A673 (cell line): ENCODE measurements around the gene TIGAR. TPM values are rescaled to one million over a fixed set of nuclear protein-coding genes. Genes with fewer than 3 reads are reported as not detected.

Source experiments
- BruUV-seq: library from RNA; stranded (reverse); fragments of 400-500 nt; replicated peaks from 2 replicates; lab custom pipeline; 2021; lab: Mats Ljungman, UMichigan
- CTCF ChIA-PET: fragments of 300-600 bp; sonication (Branson Sonifier 250); formaldehyde crosslinking; loops from one replicate; lab custom pipeline; 2022; ENCODE audit warnings: antibody characterized with exemption; lab: Charles Lee
- POLR2A ChIA-PET: fragments of 300-600 bp; sonication (Branson Sonifier 250); formaldehyde crosslinking; loops from one replicate; lab custom pipeline; 2022; ENCODE audit warnings: antibody characterized with exemption; ENCODE audit not compliant: low non-redundant PET; lab: Charles Lee
- DNase-seq: peaks from one replicate; pipeline ENCODE4 v3.0.0-alpha.2; 2015; ENCODE audit warnings: low spot score
- H3K27ac ChIP-seq: fragments of 200-600 bp; sonication (generic); 2 replicates; pipeline ENCODE4 v1.5.1; 2016; ENCODE audit warnings: mixed run types, low read depth, mild to moderate bottlenecking, mixed read lengths, antibody characterized with exemption, low read length; ENCODE audit not compliant: poor library complexity, severe bottlenecking
- H3K27me3 ChIP-seq: fragments of 200-600 bp; sonication (generic); replicated peaks from 2 replicates; pipeline ENCODE4 v1.6.1; 2017; ENCODE audit warnings: mixed run types, low read depth, mild to moderate bottlenecking, mixed read lengths, antibody characterized with exemption, low read length; ENCODE audit not compliant: insufficient read depth, poor library complexity
- H3K36me3 ChIP-seq: fragments of 200-600 bp; sonication (generic); 2 replicates; pipeline ENCODE4 v1.6.1; 2016; ENCODE audit warnings: mixed run types, mild to moderate bottlenecking, mixed read lengths, antibody characterized with exemption, low read length; ENCODE audit not compliant: insufficient read depth, poor library complexity, severe bottlenecking
- H3K4me1 ChIP-seq: fragments of 200-600 bp; sonication (generic); 2 replicates; pipeline ENCODE4 v1.6.1; 2017; ENCODE audit warnings: mixed run types, mild to moderate bottlenecking, mixed read lengths, antibody characterized with exemption, low read length; ENCODE audit not compliant: insufficient read depth, poor library complexity, severe bottlenecking
- H3K4me3 ChIP-seq: fragments of 200-600 bp; sonication (generic); 2 replicates; pipeline ENCODE4 v1.5.1; 2016; ENCODE audit warnings: low read depth, mixed run types, mild to moderate bottlenecking, mixed read lengths, low read length; ENCODE audit not compliant: poor library complexity, severe bottlenecking
- H3K9me3 ChIP-seq: fragments of 200-600 bp; sonication (generic); 2 replicates; pipeline ENCODE4 v1.6.1; 2016; ENCODE audit warnings: mixed run types, low read depth, mild to moderate bottlenecking, mixed read lengths, antibody characterized with exemption, low read length; ENCODE audit not compliant: poor library complexity, severe bottlenecking
- CTCF ChIP-seq: fragments of 300-800, 200-600 bp; sonication (generic); conservative IDR thresholded peaks from 2 replicates; pipeline ENCODE4 v1.5.1; 2017; ENCODE audit warnings: low read depth, mild to moderate bottlenecking, antibody characterized with exemption, low read length, moderate library complexity, mixed read lengths
- EZH2 ChIP-seq: fragments of 200-600 bp; sonication (generic); IDR thresholded peaks from 2 replicates; pipeline ENCODE4 v1.6.1; 2017; ENCODE audit warnings: borderline replicate concordance, low read depth, mild to moderate bottlenecking, mixed read lengths, antibody characterized with exemption, low read length; ENCODE audit not compliant: poor library complexity, severe bottlenecking
- intact Hi-C: fragments of 100-400 bp; cut with micrococcal nuclease; formaldehyde crosslinking; loops from one replicate; pipeline ENCODE4 v1.10.0; 2022; ENCODE audit not compliant: unreplicated experiment
- total RNA-seq: library from RNA; stranded (reverse); gene quantifications from 2 replicates; pipeline ENCODE4 v1.2.3, GENCODE V29; 2021

TIGAR gene
- total RNA-seq, 1 experiment from 2014 or later, result 15.5 TPM

GRCh38 chr12:4392223-4392742 is 71.3 kb downstream of the TIGAR start:
- ChIA-PET CTCF (no interaction called here), POLR2A (no interaction called here)
- Histone ChIP-seq H3K9me3 (no peaks in the 10 kb centered on the region), H3K27ac (no peak overlapping the region), H3K27me3 (peaks cover 26% of the 10 kb centered on the region), H3K36me3 (no peaks in the 10 kb centered on the region), H3K4me3 (no peak overlapping the region), H3K4me1 (no peaks in the 10 kb centered on the region)
- no TSS peak for BruUV-seq
- TF ChIP-seq EZH2, result no peak
- intact Hi-C loops, result no loop called here
- no peak for DNase-seq

- Histone ChIP-seq H3K9me3 (no peaks in the 10 kb centered on the region), H3K27me3 (peaks cover 30% of the 10 kb centered on the region), H3K27ac (no peak overlapping the region), H3K4me1 (no peaks in the 10 kb centered on the region), H3K4me3 (no peak overlapping the region), H3K36me3 (no peaks in the 10 kb centered on the region)
- CTCF ChIA-PET, result no interaction called here
- POLR2A ChIA-PET, result no interaction called here
- BruUV-seq, result no TSS peak
- DNase-seq, result no peak
- TF ChIP-seq CTCF (no peak), EZH2 (no peak)
- intact Hi-C loops, result no loop called here
These were observed 72.2 kb downstream of the TIGAR start for GRCh38 chr12:4393211-4393610.

GRCh38 chr12:4395818-4396217 is 74.8 kb downstream of the TIGAR start:
- POLR2A ChIA-PET, result no interaction called here
- TF ChIP-seq EZH2 (no peak), CTCF (no peak)
- no peaks in the 10 kb centered on the region for H3K4me1 ChIP-seq

GRCh38 chr12:4401117-4401516 is 80.1 kb downstream of the TIGAR start:
- BruUV-seq, result no TSS peak
- no peak overlapping the region for H3K27ac ChIP-seq
- ChIA-PET CTCF (no interaction called here), POLR2A (no interaction called here)
- intact Hi-C loops, result no loop called here
- no peaks in the 10 kb centered on the region for H3K4me1 ChIP-seq
- no peaks in the 10 kb centered on the region for H3K9me3 ChIP-seq
- TF ChIP-seq CTCF (no peak), EZH2 (no peak)
- peaks cover 55% of the 10 kb centered on the region for H3K27me3 ChIP-seq
- no peak for DNase-seq
- no peaks in the 10 kb centered on the region for H3K36me3 ChIP-seq
- H3K4me3 ChIP-seq, result no peak overlapping the region

More at GRCh38 chr12:4395818-4396217, 74.8 kb downstream of the TIGAR start:
- no peaks in the 10 kb centered on the region for H3K36me3 ChIP-seq
- H3K4me3 ChIP-seq, result no peak overlapping the region
- no peaks in the 10 kb centered on the region for H3K9me3 ChIP-seq
- H3K27me3 ChIP-seq, result peaks cover 52% of the 10 kb centered on the region
- CTCF ChIA-PET, result no interaction called here
- no peak for DNase-seq
- BruUV-seq, result no TSS peak
- no peak overlapping the region for H3K27ac ChIP-seq
- intact Hi-C loops, result no loop called here
